Measurements from ENCODE around the gene RNF31.

Gene RNF31

DNA sequence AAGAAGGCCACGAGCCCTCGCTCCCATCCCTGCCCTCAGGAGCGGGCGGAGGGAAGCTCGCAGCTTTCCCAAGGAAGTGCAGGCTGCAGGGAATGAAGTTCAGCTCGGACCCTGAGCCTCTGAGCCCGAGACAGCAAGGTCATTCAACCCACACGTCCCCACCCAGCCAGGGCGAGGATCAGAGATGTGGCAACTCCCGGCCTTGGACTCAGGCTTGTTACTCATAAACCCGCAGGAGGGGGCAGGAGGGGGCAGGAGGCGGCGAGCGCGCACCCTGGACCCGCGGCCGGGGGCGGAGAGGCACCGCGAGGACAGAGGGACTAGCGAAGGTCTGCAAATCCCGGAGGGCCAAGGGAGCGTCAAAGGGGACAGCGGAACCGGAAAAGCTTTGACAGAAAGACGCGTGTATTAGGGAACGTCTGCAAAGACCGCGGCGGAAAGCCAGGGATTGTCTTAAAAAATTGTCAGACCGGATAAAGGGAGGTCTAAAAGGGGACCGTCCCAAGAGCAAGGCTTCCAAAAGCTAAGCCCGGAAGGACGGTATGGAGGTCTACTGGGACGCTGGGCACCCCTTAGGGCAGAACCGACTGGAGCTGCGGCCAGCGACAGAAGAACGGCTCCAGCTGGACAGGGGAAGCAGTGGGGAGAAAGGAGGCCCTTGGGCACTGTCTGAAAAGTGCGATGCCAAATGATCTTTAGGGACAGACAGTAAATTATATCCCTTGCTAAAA, 33.3 kb upstream of the RNF31 start:
- Histone ChIP-seq H3K9ac (ENCODE audit: insufficient read length, low read depth) (peak overlapping the region; percentile 85), H3K4me1 (ENCODE audit: insufficient read depth, insufficient read length) (peaks cover 3% of the 10 kb centered on the region)
- DNase-seq (ENCODE audit: low read depth, low spot score) = peak; percentile 62

GRCh38 chr14:24114532-24115421, 32.5 kb upstream of the RNF31 start, which contains the start of the genes DCAF11 and NRL:
DCAF11 (plus strand) TSS chr14:24114777; CDS start chr14:24115595, 818 bp downstream.
NRL (minus strand) TSS chr14:24114949; CDS start chr14:24082848, 32,101 bp downstream.
- H3K4me3 ChIP-seq (ENCODE audit: insufficient read length, low read depth) = peak within 1 kb of the TSS; percentile 89
- peak within 1 kb of the TSS; percentile 85 for H3K9ac ChIP-seq (ENCODE audit: insufficient read length, low read depth)
- no peaks in the 10 kb centered on the region for H3K27me3 ChIP-seq (ENCODE audit: insufficient read depth, insufficient read length)
- peaks cover 3% of the 10 kb centered on the region for H3K4me1 ChIP-seq (ENCODE audit: insufficient read depth, insufficient read length)
- no peaks in the 10 kb centered on the region for H3K9me3 ChIP-seq (ENCODE audit: insufficient read depth, low read length)
- peak; percentile 96 for DNase-seq (ENCODE audit: low read depth, low spot score)
- peaks cover 32% of the 10 kb centered on the region for H3K36me3 ChIP-seq (ENCODE audit: insufficient read depth, insufficient read length, low read length)
- TF ChIP-seq YY1 (IDR thresholded peaks at IDR 0.05; ENCODE audit: insufficient read depth, insufficient read length) (no peak), ZNF274 (IDR thresholded peaks at IDR 0.05; ENCODE audit: low read depth, low read length) (no peak), SUZ12 (IDR thresholded peaks at IDR 0.05; ENCODE audit: extremely low read depth, insufficient read depth, insufficient read length) (no peak)

More for the DNA sequence above, 33.3 kb upstream of the RNF31 start:
- H3K27me3 ChIP-seq (ENCODE audit: insufficient read depth, insufficient read length) = no peaks in the 10 kb centered on the region
- H3K9me3 ChIP-seq (ENCODE audit: insufficient read depth, low read length) = no peaks in the 10 kb centered on the region
- H3K4me3 ChIP-seq (ENCODE audit: insufficient read length, low read depth) = peak overlapping the region; percentile 89
- TF ChIP-seq SUZ12 (IDR thresholded peaks at IDR 0.05; ENCODE audit: extremely low read depth, insufficient read depth, insufficient read length) (no peak), ZNF274 (IDR thresholded peaks at IDR 0.05; ENCODE audit: low read depth, low read length) (no peak), YY1 (IDR thresholded peaks at IDR 0.05; ENCODE audit: insufficient read depth, insufficient read length) (no peak)
- H3K36me3 ChIP-seq (ENCODE audit: insufficient read depth, insufficient read length, low read length) = peaks cover 24% of the 10 kb centered on the region

GRCh38 chr14:24115422-24116127, 31.7 kb upstream of the RNF31 start:
- Histone ChIP-seq H3K9ac (ENCODE audit: insufficient read length, low read depth) (peak overlapping the region; percentile 65), H3K4me3 (ENCODE audit: insufficient read length, low read depth) (peak overlapping the region; percentile 55), H3K9me3 (ENCODE audit: insufficient read depth, low read length) (no peaks in the 10 kb centered on the region), H3K27me3 (ENCODE audit: insufficient read depth, insufficient read length) (no peaks in the 10 kb centered on the region), H3K36me3 (ENCODE audit: insufficient read depth, insufficient read length, low read length) (peaks cover 35% of the 10 kb centered on the region), H3K4me1 (ENCODE audit: insufficient read depth, insufficient read length) (peaks cover 3% of the 10 kb centered on the region)
- no peak for TF ChIP-seq ZNF274 (IDR thresholded peaks at IDR 0.05; ENCODE audit: low read depth, low read length)
- TF ChIP-seq SUZ12 (IDR thresholded peaks at IDR 0.05; ENCODE audit: extremely low read depth, insufficient read depth, insufficient read length) = no peak
- no peak for TF ChIP-seq YY1 (IDR thresholded peaks at IDR 0.05; ENCODE audit: insufficient read depth, insufficient read length)
- DNase-seq (ENCODE audit: low read depth, low spot score) = no peak

DNA sequence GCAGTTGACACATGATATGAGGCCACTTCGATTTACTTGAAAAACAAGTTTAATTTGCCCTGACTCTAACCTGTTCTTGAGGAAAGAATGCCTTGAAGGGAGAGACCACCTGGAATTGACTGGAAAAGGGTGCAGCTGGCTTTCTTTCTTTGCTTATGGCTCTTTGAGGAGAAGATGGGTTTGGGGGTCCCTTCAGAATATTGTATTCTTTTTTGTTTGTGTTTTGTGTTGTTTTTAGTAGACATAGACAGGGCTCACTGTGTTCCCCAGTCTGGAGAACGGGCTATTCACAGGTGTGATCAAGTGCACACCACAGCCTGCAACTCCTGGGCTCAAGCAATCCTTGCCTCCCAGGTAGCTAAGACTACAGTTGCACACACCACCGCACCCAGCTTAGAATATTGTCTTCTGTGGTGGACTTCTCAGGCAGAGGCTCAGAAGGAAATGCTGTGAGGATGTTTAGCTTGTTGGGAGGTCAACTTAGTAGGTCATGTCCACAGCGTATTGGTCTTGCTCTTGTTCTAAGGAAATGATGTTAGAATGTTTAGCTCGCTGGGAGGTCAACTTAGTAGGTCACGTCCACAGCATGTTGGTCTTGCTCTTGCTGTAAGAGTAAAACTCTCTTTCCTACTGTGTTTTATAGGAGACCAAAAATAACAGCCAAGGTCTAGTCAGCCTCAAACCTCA, 31.0 kb upstream of the RNF31 start:
- Histone ChIP-seq H3K9ac (ENCODE audit: insufficient read length, low read depth) (no peak overlapping the region), H3K36me3 (ENCODE audit: insufficient read depth, insufficient read length, low read length) (peaks cover 42% of the 10 kb centered on the region), H3K9me3 (ENCODE audit: insufficient read depth, low read length) (no peaks in the 10 kb centered on the region), H3K27me3 (ENCODE audit: insufficient read depth, insufficient read length) (no peaks in the 10 kb centered on the region), H3K4me1 (ENCODE audit: insufficient read depth, insufficient read length) (peaks cover 3% of the 10 kb centered on the region), H3K4me3 (ENCODE audit: insufficient read length, low read depth) (peak overlapping the region; percentile 55)
- DNase-seq (ENCODE audit: low read depth, low spot score) = no peak
- TF ChIP-seq SUZ12 (IDR thresholded peaks at IDR 0.05; ENCODE audit: extremely low read depth, insufficient read depth, insufficient read length) = no peak
- no peak for TF ChIP-seq YY1 (IDR thresholded peaks at IDR 0.05; ENCODE audit: insufficient read depth, insufficient read length)
- TF ChIP-seq ZNF274 (IDR thresholded peaks at IDR 0.05; ENCODE audit: low read depth, low read length) = no peak

GRCh38 chr14:24117179-24117578, 30.1 kb upstream of the RNF31 start:
- Histone ChIP-seq H3K36me3 (ENCODE audit: insufficient read depth, insufficient read length, low read length) (peaks cover 44% of the 10 kb centered on the region), H3K4me3 (ENCODE audit: insufficient read length, low read depth) (no peak overlapping the region), H3K27me3 (ENCODE audit: insufficient read depth, insufficient read length) (no peaks in the 10 kb centered on the region), H3K4me1 (ENCODE audit: insufficient read depth, insufficient read length) (peaks cover 3% of the 10 kb centered on the region), H3K9ac (ENCODE audit: insufficient read length, low read depth) (no peak overlapping the region), H3K9me3 (ENCODE audit: insufficient read depth, low read length) (no peaks in the 10 kb centered on the region)
- no peak for DNase-seq (ENCODE audit: low read depth, low spot score)
- TF ChIP-seq SUZ12 (IDR thresholded peaks at IDR 0.05; ENCODE audit: extremely low read depth, insufficient read depth, insufficient read length) = no peak
- no peak for TF ChIP-seq ZNF274 (IDR thresholded peaks at IDR 0.05; ENCODE audit: low read depth, low read length)
- no peak for TF ChIP-seq YY1 (IDR thresholded peaks at IDR 0.05; ENCODE audit: insufficient read depth, insufficient read length)

DNA sequence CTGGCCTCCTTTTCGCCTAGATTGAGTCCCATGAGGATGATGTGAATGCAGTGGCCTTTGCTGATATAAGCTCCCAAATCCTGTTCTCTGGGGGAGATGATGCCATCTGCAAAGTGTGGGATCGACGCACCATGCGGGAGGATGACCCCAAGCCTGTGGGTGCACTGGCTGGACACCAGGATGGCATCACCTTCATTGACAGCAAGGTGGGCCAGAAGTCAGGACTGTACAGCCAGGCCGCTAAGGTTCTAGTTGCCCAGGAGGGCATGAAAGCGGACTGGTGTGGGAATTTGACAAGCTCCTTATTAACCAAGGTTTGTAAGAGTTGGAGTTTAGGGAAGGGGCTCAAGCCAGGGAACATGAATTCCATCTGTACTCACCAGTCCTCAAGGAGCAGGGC, 27.6 kb upstream of the RNF31 start:
- no peak overlapping the region for H3K4me3 ChIP-seq (ENCODE audit: insufficient read length, low read depth)
- no peaks in the 10 kb centered on the region for H3K27me3 ChIP-seq (ENCODE audit: insufficient read depth, insufficient read length)
- TF ChIP-seq YY1 (IDR thresholded peaks at IDR 0.05; ENCODE audit: insufficient read depth, insufficient read length) (no peak), SUZ12 (IDR thresholded peaks at IDR 0.05; ENCODE audit: extremely low read depth, insufficient read depth, insufficient read length) (no peak), ZNF274 (IDR thresholded peaks at IDR 0.05; ENCODE audit: low read depth, low read length) (no peak)
- no peak overlapping the region for H3K9ac ChIP-seq (ENCODE audit: insufficient read length, low read depth)
- H3K4me1 ChIP-seq (ENCODE audit: insufficient read depth, insufficient read length) = peaks cover 3% of the 10 kb centered on the region
- H3K36me3 ChIP-seq (ENCODE audit: insufficient read depth, insufficient read length, low read length) = peaks cover 50% of the 10 kb centered on the region
- no peaks in the 10 kb centered on the region for H3K9me3 ChIP-seq (ENCODE audit: insufficient read depth, low read length)
- DNase-seq (ENCODE audit: low read depth, low spot score) = no peak

All from NT2/D1 (cell line).